Heart left ventricle (tissue), 16 donors: Measurements from ENCODE around the gene SPDYE4. TPM values are rescaled to one million over a fixed set of nuclear protein-coding genes. Genes with fewer than 3 reads are reported as not detected.

Source experiments
- ATAC-seq, 4 donors: fragments of 200-7000 bp; cut with Tn5 transposase; one replicate each; pipeline ENCODE4 v1.9.1; 2020 to 2022; ENCODE audit warnings: moderate library complexity in 4 of 4, mild to moderate bottlenecking in 3 of 4, moderate number of reproducible peaks in 1 of 4
- DNase-seq, 5 donors: peaks; one replicate each; pipeline ENCODE4 v3.0.0-alpha.2; 2020
- H3K27ac ChIP-seq, 12 donors: fragments of 200-600 bp; sonication (generic) in 4 of 12; one replicate each; pipeline versions ENCODE4 v1.5.0 to v1.8.0; 2016 to 2022; ENCODE audit warnings: mild to moderate bottlenecking in 2 of 12
- H3K27me3 ChIP-seq, 9 donors: fragments of 200-600 bp; sonication (generic) in 2 of 9; one replicate each; pipeline versions ENCODE4 v1.5.1 to v1.8.0; 2016 to 2022; ENCODE audit warnings: mild to moderate bottlenecking in 3 of 9
- H3K36me3 ChIP-seq, 9 donors: fragments of 200-600 bp; sonication (generic) in 2 of 9; one replicate each; pipeline versions ENCODE4 v1.5.0 to v1.8.0; 2018 to 2022; ENCODE audit warnings: mild to moderate bottlenecking in 2 of 9
- H3K4me1 ChIP-seq, 12 donors: fragments of 200-600 bp; sonication (generic) in 4 of 12; one replicate each; pipeline versions ENCODE4 v1.5.0 to v1.8.0; 2016 to 2022; ENCODE audit warnings: mild to moderate bottlenecking in 3 of 12
- H3K4me3 ChIP-seq, 12 donors: fragments of 200-600 bp; sonication (generic) in 4 of 12; one replicate each; pipeline versions ENCODE4 v1.5.0 to v1.8.0; 2017 to 2022; ENCODE audit warnings: mild to moderate bottlenecking in 9 of 12, moderate library complexity in 4 of 12
- H3K9me3 ChIP-seq, 12 donors: fragments of 200-600 bp; sonication (generic) in 4 of 12; one replicate each; pipeline versions ENCODE4 v1.5.0 to v1.8.0; 2016 to 2022; ENCODE audit warnings: mild to moderate bottlenecking in 1 of 12
- POLR2A ChIP-seq, 2 donors: fragments of 450-650 bp; IDR thresholded peaks; one replicate each; pipeline ENCODE4 v1.6.1; 2017; ENCODE audit warnings: antibody characterized with exemption in 2 of 2, mild to moderate bottlenecking in 2 of 2, moderate library complexity in 2 of 2
- WGBS, 4 donors: extraction: QIAGEN DNeasy Blood & Tissue Kit in 2 of 4; methylation state at CpG; one replicate each; pipeline versions ENCODE4 v1.1.5 to v1.1.7; 2013 to 2018; 5-methylcytosine and 5-hydroxymethylcytosine counted together
- intact Hi-C, 10 donors: fragments of 100-400 bp; cut with DNase I; formaldehyde crosslinking; loops; one replicate each; pipeline versions ENCODE4 v1.11.1 to v1.14.2; 2022
- polyA plus RNA-seq, 2 donors: library from polyadenylated mRNA; stranded (reverse); fragments of 200-250 nt; gene quantifications; one replicate each; pipeline ENCODE4 v1.2.3, GENCODE V29; 2013
- total RNA-seq, 9 donors: library from RNA; depleted of rRNA in 2 of 9; stranded (reverse); fragments of >200 nt in 2 of 9; fragmentation: NEBNext Ultra II Directional in 3 of 9; extraction: Animal tissue kit (Norgen Biotek cat#: 25700) in 3 of 9; gene quantifications; one replicate each; pipeline versions ENCODE4 v1.1.0 to v1.2.4, GENCODE V29; 2016 to 2023
- TF ChIP-seq, protein P1 (sequence below), 12 donors: fragments of 200-600 bp; sonication (generic) in 4 of 12; IDR thresholded peaks; one replicate each; pipeline versions ENCODE4 v1.5.0 to v1.8.0; 2018 to 2022; ENCODE audit warnings: antibody characterized with exemption in 12 of 12, mild to moderate bottlenecking in 5 of 12
- donor health status: ischemic (EF 13 %, LVEDD 7.1; RV severe dilation, severe dysfunction).
- donor health status: healthy with polysubstance abuse.
- donor health status: DM: no; HTN: yes; CAD: no.
- donor health status: DM: no; HTN: no; CAD: no.
- donor health status: ischemic (EF 25% LVEDD 6.9; RV normal size, moderate dysfunction).
- donor health status: ischemic (EF 25% LVEDD 5.7; RV mildly dilated, moderate dysfunction).
- donor health status: healthy.
- donor health status: DM: yes; HTN: yes; CAD: no.
- donor health status: ischemic (EF 35%, LVEDD 5.7; RV mildly dilated, moderate dysfunction).
- donor health status: nonischemic (EF 11% LVEDD 7.7; RV severe dilation, severe dysfunction).
- donor health status: DM: yes; HTN: yes; CAD: no.
- donor health status: PGD.
- donor health status: ischemic (EF 29% LVEDD 5.4; RV normal size, mild dysfunction).
- donor health status: nonischemic (EF 23%, LVEDD 6.1; RV moderate dilation, normal function).

The SPDYE4 gene
- total and polyA plus RNA-seq, 11 donors: not detected

- H3K4me1 ChIP-seq: peaks cover 0 to 20% (median 0%) of the 10 kb centered on the region in 12 donors
- intact Hi-C loops: loop anchor here in 9 of 10 donors (1.0 to 10.0 kb wide), 8 partner anchors 33 to 377 kb away; no protein-coding TSS in a partner anchor
- no peak for TF ChIP-seq POLR2A (IDR thresholded peaks at IDR 0.05)
- TF ChIP-seq, protein P1, sequence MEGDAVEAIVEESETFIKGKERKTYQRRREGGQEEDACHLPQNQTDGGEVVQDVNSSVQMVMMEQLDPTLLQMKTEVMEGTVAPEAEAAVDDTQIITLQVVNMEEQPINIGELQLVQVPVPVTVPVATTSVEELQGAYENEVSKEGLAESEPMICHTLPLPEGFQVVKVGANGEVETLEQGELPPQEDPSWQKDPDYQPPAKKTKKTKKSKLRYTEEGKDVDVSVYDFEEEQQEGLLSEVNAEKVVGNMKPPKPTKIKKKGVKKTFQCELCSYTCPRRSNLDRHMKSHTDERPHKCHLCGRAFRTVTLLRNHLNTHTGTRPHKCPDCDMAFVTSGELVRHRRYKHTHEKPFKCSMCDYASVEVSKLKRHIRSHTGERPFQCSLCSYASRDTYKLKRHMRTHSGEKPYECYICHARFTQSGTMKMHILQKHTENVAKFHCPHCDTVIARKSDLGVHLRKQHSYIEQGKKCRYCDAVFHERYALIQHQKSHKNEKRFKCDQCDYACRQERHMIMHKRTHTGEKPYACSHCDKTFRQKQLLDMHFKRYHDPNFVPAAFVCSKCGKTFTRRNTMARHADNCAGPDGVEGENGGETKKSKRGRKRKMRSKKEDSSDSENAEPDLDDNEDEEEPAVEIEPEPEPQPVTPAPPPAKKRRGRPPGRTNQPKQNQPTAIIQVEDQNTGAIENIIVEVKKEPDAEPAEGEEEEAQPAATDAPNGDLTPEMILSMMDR (IDR thresholded peaks at IDR 0.05): peak; percentile 72 to 91 (median 88)
- no peak overlapping the region for H3K27ac ChIP-seq
- ATAC-seq: peak in 3 of 4 donors; percentile 91 to 92 (median 91)
- peaks cover 0 to 8% (median 0%) of the 10 kb centered on the region in 12 donors for H3K9me3 ChIP-seq
- 26 to 32% (median 31%) methylated on average over 19 of the region's 19 CpGs for WGBS, 4 donors
- no peak overlapping the region for H3K4me3 ChIP-seq
- H3K27me3 ChIP-seq: no peaks in the 10 kb centered on the region
- peak; percentile 68 to 83 (median 76) for DNase-seq
- no peaks in the 10 kb centered on the region for H3K36me3 ChIP-seq
Measured at GRCh38 chr17:8785547-8786413, 27.4 kb upstream of the SPDYE4 start.

GRCh38 chr17:8782176-8782575 is 23.8 kb upstream of the SPDYE4 start:
- DNase-seq: no peak
- no peak overlapping the region for H3K4me3 ChIP-seq
- WGBS, 4 donors: 94 to 100% (median 99%) methylated on average over 1 of the region's 1 CpG
- no peaks in the 10 kb centered on the region for H3K27me3 ChIP-seq
- no peak for TF ChIP-seq POLR2A (IDR thresholded peaks at IDR 0.05)
- TF ChIP-seq, protein P1 (IDR thresholded peaks at IDR 0.05): no peak
- H3K9me3 ChIP-seq: peaks cover 0 to 8% (median 0%) of the 10 kb centered on the region in 12 donors
- intact Hi-C loops: loop anchor here in 1 of 10 donors (10.0 kb wide), 1 partner anchor 367 kb away; no protein-coding TSS in a partner anchor
- no peaks in the 10 kb centered on the region for H3K36me3 ChIP-seq
- ATAC-seq: no peak
- peak overlapping the region in 1 of 12 donors; percentile 22 for H3K27ac ChIP-seq
- peaks cover 0 to 18% (median 0%) of the 10 kb centered on the region in 12 donors for H3K4me1 ChIP-seq

DNA sequence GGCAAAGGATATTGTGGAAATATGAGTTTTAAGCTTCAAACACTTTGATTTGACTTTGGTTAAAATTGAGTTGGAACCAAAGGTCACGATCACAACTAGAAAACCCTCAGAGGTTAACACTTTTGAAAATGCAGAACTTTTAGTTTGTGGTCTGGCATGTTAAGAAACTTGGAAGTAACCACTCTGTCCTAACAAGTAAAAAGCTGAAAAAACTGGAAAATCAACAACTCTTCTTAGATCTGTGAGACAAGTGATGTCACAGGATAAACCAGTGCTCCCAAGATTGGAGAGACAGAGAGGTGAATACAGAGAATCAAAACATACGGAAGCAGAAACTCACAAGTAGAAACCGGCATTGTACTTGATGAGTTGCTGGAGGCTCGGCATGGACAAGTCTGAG is 23.4 kb upstream of the SPDYE4 start:
- Histone ChIP-seq H3K27me3 (no peaks in the 10 kb centered on the region), H3K27ac (peak overlapping the region in 1 of 12 donors; percentile 22), H3K9me3 (peaks cover 0 to 8% (median 0%) of the 10 kb centered on the region in 12 donors), H3K36me3 (no peaks in the 10 kb centered on the region), H3K4me1 (peaks cover 0 to 22% (median 0%) of the 10 kb centered on the region in 12 donors), H3K4me3 (no peak overlapping the region)
- DNase-seq (no peak), ATAC-seq (no peak)
- WGBS, 4 donors: 83 to 93% (median 89%) methylated on average over 4 of the region's 4 CpGs
- TF ChIP-seq, protein P1 (IDR thresholded peaks at IDR 0.05): no peak
- TF ChIP-seq POLR2A (IDR thresholded peaks at IDR 0.05): no peak
- intact Hi-C loops: loop anchor here in 1 of 10 donors (10.0 kb wide), 1 partner anchor 367 kb away; no protein-coding TSS in a partner anchor

DNA sequence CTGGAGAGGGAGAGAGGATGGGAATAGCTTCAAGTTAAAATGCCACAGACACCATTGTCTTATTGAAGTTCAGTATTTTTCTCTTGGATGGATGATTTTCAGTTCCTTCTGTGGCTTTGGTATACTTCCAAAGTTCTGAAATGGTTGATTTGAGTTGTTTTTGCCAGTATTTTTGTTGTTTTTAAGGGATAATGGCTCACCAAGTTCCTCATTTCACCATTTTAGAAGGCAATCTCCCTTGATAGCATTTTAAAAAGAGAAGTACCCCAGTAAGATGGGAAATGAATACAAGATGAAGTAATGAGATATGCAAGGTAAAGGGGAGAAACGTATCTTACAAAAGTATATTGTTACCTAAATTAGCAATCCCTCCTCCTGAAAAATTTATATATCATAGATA is 18.5 kb upstream of the SPDYE4 start:
- intact Hi-C loops: no loop called here
- peaks cover 0 to 25% (median 0%) of the 10 kb centered on the region in 12 donors for H3K4me1 ChIP-seq
- peak overlapping the region in 2 of 12 donors; percentile 11 to 28 for H3K27ac ChIP-seq
- ATAC-seq (no peak), DNase-seq (no peak)
- WGBS, 4 donors: 68 to 89% (median 82%) methylated on average over 1 of the region's 1 CpG
- H3K27me3 ChIP-seq: no peaks in the 10 kb centered on the region
- TF ChIP-seq POLR2A (IDR thresholded peaks at IDR 0.05): no peak
- TF ChIP-seq, protein P1 (IDR thresholded peaks at IDR 0.05): no peak
- H3K9me3 ChIP-seq: peaks cover 0 to 12% (median 0%) of the 10 kb centered on the region in 12 donors
- H3K36me3 ChIP-seq: no peaks in the 10 kb centered on the region
- H3K4me3 ChIP-seq: no peak overlapping the region
